Keratinocyte (primary cell): Measurements from ENCODE around the gene CACNA2D2. TPM values are rescaled to one million over a fixed set of nuclear protein-coding genes. Genes with fewer than 3 reads are reported as not detected.

Experiments used
- DNase-seq: peaks from one replicate; pipeline ENCODE4 v3.0.0-alpha.2; 2011; ENCODE audit warnings: low read depth, missing footprints, low spot score
- FAIRE-seq: peaks from 2 replicates; lab custom pipeline; 2011; peaks lifted over from hg19 to GRCh38; lab: Jason Lieb, UNC
- H2AFZ ChIP-seq: 2 replicates; pipeline ENCODE4 v1.6.0; 2012; ENCODE audit warnings: low read length, control low read depth, inconsistent platforms; ENCODE audit not compliant: control insufficient read depth
- H3K27ac ChIP-seq: 2 replicates; pipeline ENCODE4 v1.5.1; 2011; ENCODE audit warnings: low read length; ENCODE audit not compliant: control insufficient read depth, insufficient read depth
- H3K27me3 ChIP-seq: 3 replicates; pipeline ENCODE4 v1.6.0; 2011; ENCODE audit warnings: low read length; ENCODE audit not compliant: control insufficient read depth, insufficient read depth; ENCODE audit errors: extremely low read depth
- H3K36me3 ChIP-seq, 2 experiments: 2 replicates in 1 of 2; 3 replicates in 1 of 2; pipeline ENCODE4 v1.5.1; 2011; ENCODE audit warnings: low read length in 2 of 2, mild to moderate bottlenecking in 1 of 2; ENCODE audit not compliant: control insufficient read depth in 2 of 2, insufficient read depth in 2 of 2; ENCODE audit errors: extremely low read depth in 1 of 2
- H3K4me1 ChIP-seq: 3 replicates; pipeline ENCODE4 v1.5.1; 2011; ENCODE audit warnings: low read length; ENCODE audit not compliant: control insufficient read depth, insufficient read depth; ENCODE audit errors: extremely low read depth
- H3K4me2 ChIP-seq: 3 replicates; pipeline ENCODE4 v1.6.0; 2011; ENCODE audit warnings: low read depth, low read length; ENCODE audit not compliant: control insufficient read depth, insufficient read depth; ENCODE audit errors: extremely low read depth
- H3K4me3 ChIP-seq, 3 experiments: fragments of 200-600 bp in 1 of 3; sonication (generic) in 1 of 3; 2 replicates in 2 of 3; 3 replicates in 1 of 3; pipeline ENCODE4 v1.5.1; 2011 to 2016; ENCODE audit warnings: low read length in 3 of 3, mild to moderate bottlenecking in 3 of 3, control low read depth in 2 of 3, inconsistent platforms in 1 of 3, low read depth in 1 of 3, mixed read lengths in 1 of 3, mixed run types in 1 of 3, moderate library complexity in 1 of 3; ENCODE audit not compliant: control insufficient read depth in 2 of 3, insufficient read depth in 2 of 3; ENCODE audit errors: extremely low read depth in 1 of 3
- H3K79me2 ChIP-seq: 2 replicates; pipeline ENCODE4 v1.6.0; 2012; ENCODE audit warnings: low read length; ENCODE audit not compliant: control insufficient read depth, insufficient read depth
- H3K9ac ChIP-seq: 3 replicates; pipeline ENCODE4 v1.6.0; 2011; ENCODE audit warnings: low read length; ENCODE audit not compliant: control insufficient read depth, insufficient read depth; ENCODE audit errors: extremely low read depth
- H3K9me1 ChIP-seq: 3 replicates; pipeline ENCODE4 v1.6.0; 2011; ENCODE audit warnings: low read length; ENCODE audit not compliant: control insufficient read depth, insufficient read depth; ENCODE audit errors: extremely low read depth
- H3K9me3 ChIP-seq: 2 replicates; pipeline ENCODE4 v1.5.1; 2012; ENCODE audit warnings: low read depth, low read length; ENCODE audit not compliant: control insufficient read depth
- H4K20me1 ChIP-seq: 3 replicates; pipeline ENCODE4 v1.6.0; 2011; ENCODE audit warnings: low read length; ENCODE audit not compliant: control insufficient read depth, insufficient read depth; ENCODE audit errors: extremely low read depth
- CTCF ChIP-seq, 3 experiments: IDR thresholded peaks in 1 of 3; conservative IDR thresholded peaks in 1 of 3; optimal IDR thresholded peaks in 1 of 3; 2 replicates in 2 of 3; 3 replicates in 1 of 3; pipeline versions ENCODE3 to v1.5.1; 2011; ENCODE audit warnings: low read length in 3 of 3, mild to moderate bottlenecking in 3 of 3, moderate library complexity in 2 of 3, control low read depth in 1 of 3, inconsistent platforms in 1 of 3; ENCODE audit not compliant: insufficient read depth in 2 of 3; ENCODE audit errors: extremely low read depth in 1 of 3
- EZH2 ChIP-seq: IDR thresholded peaks from one replicate; pipeline ENCODE4 v1.6.1; 2012; ENCODE audit warnings: inconsistent platforms, mild to moderate bottlenecking, low read length, moderate library complexity
- dilution Hi-C: fragments of 300-500 bp; cut with MboI; formaldehyde crosslinking; loops from one replicate; pipeline ENCODE4 v1.7.0; 2020; ENCODE audit warnings: low sequenced_read_pairs; ENCODE audit not compliant: extremely low pct_ligation_motif_present
- polyA plus RNA-seq, 5 experiments: library from polyadenylated mRNA; depleted of rRNA in 3 of 5; stranded (reverse) in 3 of 5; stranded (forward) in 1 of 5; unstranded in 1 of 5; fragments of >200 nt; gene quantifications; 1 replicate in 1 of 5; 2 replicates in 3 of 5; 3 replicates in 1 of 5; pipeline versions ENCODE4 v1.2.1 to v1.2.3, GENCODE V29; 2011 to 2012; ENCODE audit warnings: missing spikeins in 2 of 5, low read depth in 1 of 5, low replicate concordance in 1 of 5

Gene CACNA2D2
- polyA plus RNA-seq, 1 donor (not counting 4 experiments of a cell fraction or from before 2014, with no cell fraction given) = 0.04 TPM

GRCh38 chr3:50364573-50365079 lies 138.8 kb downstream of the CACNA2D2 start:
- Histone ChIP-seq H3K4me2 (peak overlapping the region; percentile 66), H4K20me1 (no peaks in the 10 kb centered on the region), H3K9me3 (no peaks in the 10 kb centered on the region), H3K9ac (no peak overlapping the region), H3K79me2 (no peaks in the 10 kb centered on the region), H3K36me3 (no peaks in the 10 kb centered on the region), H2AFZ (peak overlapping the region; percentile 65), H3K27ac (no peak overlapping the region), H3K27me3 (peaks cover 4% of the 10 kb centered on the region), H3K9me1 (no peaks in the 10 kb centered on the region), H3K4me3 (peak overlapping the region in 2 of 3 experiments; percentile 49 to 52), H3K4me1 (peaks cover 12% of the 10 kb centered on the region)
- no peak for FAIRE-seq
- dilution Hi-C loops = no loop called here
- DNase-seq = no peak
- no peak for TF ChIP-seq CTCF (optimal IDR thresholded peaks at IDR 0.05 in 1 of 3, IDR thresholded peaks at IDR 0.05 in 1 of 3, conservative IDR thresholded peaks at IDR 0.05 in 1 of 3; ENCODE audit: extremely low read depth in 1 of 3, insufficient read depth in 2 of 3, low read length in 3 of 3)
- TF ChIP-seq EZH2 = no peak

GRCh38 chr3:50359760-50360110 lies 143.7 kb downstream of the CACNA2D2 start:
- no peak overlapping the region for H3K27ac ChIP-seq
- dilution Hi-C loops = no loop called here
- H4K20me1 ChIP-seq = peaks cover 6% of the 10 kb centered on the region
- no peak overlapping the region for H3K9ac ChIP-seq
- peaks cover 28% of the 10 kb centered on the region for H3K4me1 ChIP-seq
- no peaks in the 10 kb centered on the region for H3K9me3 ChIP-seq
- H3K4me2 ChIP-seq = peak overlapping the region; percentile 88
- peaks cover 2% of the 10 kb centered on the region for H3K9me1 ChIP-seq
- peak overlapping the region; percentile 72 for H2AFZ ChIP-seq
- H3K4me3 ChIP-seq = peak overlapping the region in 1 of 3 experiments; percentile 78
- FAIRE-seq = peak; percentile 41
- TF ChIP-seq EZH2 (no peak), CTCF (optimal IDR thresholded peaks at IDR 0.05 in 1 of 3, IDR thresholded peaks at IDR 0.05 in 1 of 3, conservative IDR thresholded peaks at IDR 0.05 in 1 of 3; ENCODE audit: extremely low read depth in 1 of 3, insufficient read depth in 2 of 3, low read length in 3 of 3) (no peak)
- peaks cover 14 to 21% of the 10 kb centered on the region in 2 experiments for H3K36me3 ChIP-seq
- no peak for DNase-seq
- peaks cover 44% of the 10 kb centered on the region for H3K79me2 ChIP-seq
- no peaks in the 10 kb centered on the region for H3K27me3 ChIP-seq
